Measurements from ENCODE around the gene SIAH1. TPM values are rescaled to one million over a fixed set of nuclear protein-coding genes. Genes with fewer than 3 reads are reported as not detected.

The SIAH1 gene
- total RNA-seq, 1 experiment from 2014 or later = 10.9 TPM

GRCh38 chr16:48359983-48360382 is 25.2 kb downstream of the SIAH1 start:
- no peak overlapping the region for H3K9ac ChIP-seq (ENCODE audit: low read length)
- peaks cover 6% of the 10 kb centered on the region for H3K4me1 ChIP-seq (ENCODE audit: insufficient read depth, low read length)
- H4K20me1 ChIP-seq (ENCODE audit: low read length) = peaks cover 6% of the 10 kb centered on the region; the same call in 1 of the 2 replicates
- H3K9me2 ChIP-seq (replicated peaks; ENCODE audit: low read length) = no peaks in the 10 kb centered on the region
- H2AFZ ChIP-seq (ENCODE audit: low read length) = no peak overlapping the region
- no TSS peak for BruUV-seq (replicated peaks)
- H3K27me3 ChIP-seq (ENCODE audit: low read length) = no peaks in the 10 kb centered on the region
- peaks cover 12% of the 10 kb centered on the region; the same call in 1 of the 2 replicates for H3K36me3 ChIP-seq (ENCODE audit: low read depth, low read length)
- no peak overlapping the region for H3K4me3 ChIP-seq (ENCODE audit: low read length)
- ATAC-seq (no peak), DNase-seq (no peak)
- H3K27ac ChIP-seq (ENCODE audit: low read length) = no peak overlapping the region
- TF ChIP-seq CTCF (conservative IDR thresholded peaks at IDR 0.05; ENCODE audit: low read depth, low read length) (no peak), EZH2 (IDR thresholded peaks at IDR 0.05; ENCODE audit: low read length, unreplicated experiment) (no peak), EZH2phosphoT487 (IDR thresholded peaks at IDR 0.05; ENCODE audit: borderline replicate concordance, low read length) (no peak)
- no peak overlapping the region for H3K4me2 ChIP-seq (ENCODE audit: low read length)
- POLR2A ChIA-PET (ENCODE audit: unreplicated experiment) = no interaction called here
- no peaks in the 10 kb centered on the region for H3F3A ChIP-seq (ENCODE audit: low read length, unreplicated experiment)
- intact Hi-C loops (cut with micrococcal nuclease) = no loop called here
- H3K9me3 ChIP-seq (ENCODE audit: low read length) = no peaks in the 10 kb centered on the region
- CTCF ChIA-PET = no interaction called here
- peaks cover 66% of the 10 kb centered on the region for H3K79me2 ChIP-seq (ENCODE audit: low read length)

DNA sequence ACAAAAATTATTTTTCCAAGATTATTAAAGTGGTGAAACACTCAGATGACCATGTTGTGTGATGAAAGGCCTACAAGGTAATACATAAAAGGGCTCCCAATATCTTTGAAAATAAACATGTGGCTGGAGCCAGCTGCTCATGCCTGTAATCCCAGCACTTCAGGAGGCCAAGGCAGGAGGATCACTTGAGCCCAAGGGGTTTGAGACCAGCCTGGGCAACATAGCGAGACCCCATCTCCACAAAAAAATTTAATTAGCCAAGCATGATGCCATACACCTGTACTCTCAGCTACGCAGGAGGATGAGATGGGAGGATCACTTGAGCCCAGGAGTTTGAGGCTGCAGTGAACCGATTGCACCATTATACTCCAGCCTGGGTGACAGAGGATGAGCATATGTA is 26.8 kb downstream of the SIAH1 start:
- POLR2A ChIA-PET (ENCODE audit: unreplicated experiment) = interaction anchor here (0.5 kb wide), 1 partner anchor 58 kb away, joined by 3 read pairs; no protein-coding TSS in a partner anchor
- no peaks in the 10 kb centered on the region for H3K4me1 ChIP-seq (ENCODE audit: insufficient read depth, low read length)
- ATAC-seq (no peak), DNase-seq (no peak)
- no TSS peak for BruUV-seq (replicated peaks)
- H3F3A ChIP-seq (ENCODE audit: low read length, unreplicated experiment) = no peaks in the 10 kb centered on the region
- H3K9ac ChIP-seq (ENCODE audit: low read length) = no peak overlapping the region
- no peak overlapping the region for H3K27ac ChIP-seq (ENCODE audit: low read length)
- H3K9me3 ChIP-seq (ENCODE audit: low read length) = no peaks in the 10 kb centered on the region
- H3K9me2 ChIP-seq (replicated peaks; ENCODE audit: low read length) = no peaks in the 10 kb centered on the region
- H2AFZ ChIP-seq (ENCODE audit: low read length) = no peak overlapping the region
- no peak overlapping the region for H3K4me3 ChIP-seq (ENCODE audit: low read length)
- H3K4me2 ChIP-seq (ENCODE audit: low read length) = no peak overlapping the region
- CTCF ChIA-PET = no interaction called here
- peaks cover 4% of the 10 kb centered on the region; the same call in 1 of the 2 replicates for H4K20me1 ChIP-seq (ENCODE audit: low read length)
- H3K36me3 ChIP-seq (ENCODE audit: low read depth, low read length) = peaks cover 12% of the 10 kb centered on the region
- peaks cover 51% of the 10 kb centered on the region for H3K79me2 ChIP-seq (ENCODE audit: low read length)
- no peaks in the 10 kb centered on the region for H3K27me3 ChIP-seq (ENCODE audit: low read length)
- TF ChIP-seq EZH2 (IDR thresholded peaks at IDR 0.05; ENCODE audit: low read length, unreplicated experiment) (no peak), CTCF (conservative IDR thresholded peaks at IDR 0.05; ENCODE audit: low read depth, low read length) (no peak), EZH2phosphoT487 (IDR thresholded peaks at IDR 0.05; ENCODE audit: borderline replicate concordance, low read length) (no peak)
- intact Hi-C loops (cut with micrococcal nuclease) = no loop called here

DNA sequence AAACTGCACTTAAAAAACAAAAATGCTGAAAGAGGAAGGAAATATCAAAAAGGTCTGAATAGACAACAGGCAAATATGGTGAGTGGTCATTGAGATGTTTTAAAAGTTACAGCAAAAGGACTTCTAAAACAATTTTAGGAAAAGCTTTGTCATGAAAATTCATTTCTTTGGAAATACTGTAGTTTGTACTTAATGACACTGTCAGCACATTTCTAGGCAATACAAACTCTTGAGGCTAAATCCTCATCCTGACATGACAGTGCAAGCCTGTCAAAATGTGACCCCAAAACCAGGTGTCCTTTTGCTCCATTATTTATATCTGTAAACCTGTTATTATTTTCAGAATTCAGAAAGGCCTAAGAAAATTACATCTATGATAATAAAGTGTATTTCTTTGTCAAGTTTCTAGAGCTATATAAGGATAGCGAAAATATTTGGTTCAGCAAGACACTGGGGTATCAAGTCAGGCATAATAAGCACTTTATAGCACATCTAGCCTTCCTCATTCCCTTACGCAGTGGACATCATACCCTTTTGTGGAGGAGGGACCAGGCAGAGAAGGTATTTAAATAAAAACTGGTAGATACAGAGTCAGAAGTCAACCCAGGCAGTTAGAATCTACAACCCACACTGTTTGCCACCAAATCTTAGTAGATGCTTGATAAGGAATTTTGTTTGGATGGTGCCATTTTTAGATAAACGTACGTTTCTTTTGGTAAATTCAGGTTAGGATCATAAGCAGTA is 28.4 kb downstream of the SIAH1 start:
- Histone ChIP-seq H3K36me3 (ENCODE audit: low read depth, low read length) (peaks cover 8% of the 10 kb centered on the region), H4K20me1 (ENCODE audit: low read length) (no peaks in the 10 kb centered on the region)

More for the DNA sequence above, 28.4 kb downstream of the SIAH1 start:
- TF ChIP-seq CTCF (conservative IDR thresholded peaks at IDR 0.05; ENCODE audit: low read depth, low read length) (no peak), EZH2phosphoT487 (IDR thresholded peaks at IDR 0.05; ENCODE audit: borderline replicate concordance, low read length) (no peak), EZH2 (IDR thresholded peaks at IDR 0.05; ENCODE audit: low read length, unreplicated experiment) (no peak)
- intact Hi-C loops (cut with micrococcal nuclease) = no loop called here
- no peak overlapping the region for H3K9ac ChIP-seq (ENCODE audit: low read length)
- peaks cover 34% of the 10 kb centered on the region for H3K79me2 ChIP-seq (ENCODE audit: low read length)
- no peak overlapping the region for H3K4me2 ChIP-seq (ENCODE audit: low read length)
- H3K27me3 ChIP-seq (ENCODE audit: low read length) = no peaks in the 10 kb centered on the region
- ChIA-PET CTCF (no interaction called here), POLR2A (ENCODE audit: unreplicated experiment) (no interaction called here)
- no peaks in the 10 kb centered on the region for H3K4me1 ChIP-seq (ENCODE audit: insufficient read depth, low read length)
- no peaks in the 10 kb centered on the region for H3K9me2 ChIP-seq (replicated peaks; ENCODE audit: low read length)
- DNase-seq (no peak), ATAC-seq (no peak)
- BruUV-seq (replicated peaks) = no TSS peak
- H2AFZ ChIP-seq (ENCODE audit: low read length) = no peak overlapping the region
- no peaks in the 10 kb centered on the region for H3F3A ChIP-seq (ENCODE audit: low read length, unreplicated experiment)
- no peaks in the 10 kb centered on the region for H3K9me3 ChIP-seq (ENCODE audit: low read length)
- no peak overlapping the region for H3K4me3 ChIP-seq (ENCODE audit: low read length)
- no peak overlapping the region for H3K27ac ChIP-seq (ENCODE audit: low read length)

All from PC-3 (cell line).